Measurements from ENCODE around the gene G6PD. TPM values are rescaled to one million over a fixed set of nuclear protein-coding genes. Genes with fewer than 3 reads are reported as not detected.

Gene G6PD
- total and polyA plus RNA-seq, 2 of the 8 experiments (the other 6 are each of a cell fraction or from before 2014, with no cell fraction given): 47.3 to 55.1 TPM

DNA sequence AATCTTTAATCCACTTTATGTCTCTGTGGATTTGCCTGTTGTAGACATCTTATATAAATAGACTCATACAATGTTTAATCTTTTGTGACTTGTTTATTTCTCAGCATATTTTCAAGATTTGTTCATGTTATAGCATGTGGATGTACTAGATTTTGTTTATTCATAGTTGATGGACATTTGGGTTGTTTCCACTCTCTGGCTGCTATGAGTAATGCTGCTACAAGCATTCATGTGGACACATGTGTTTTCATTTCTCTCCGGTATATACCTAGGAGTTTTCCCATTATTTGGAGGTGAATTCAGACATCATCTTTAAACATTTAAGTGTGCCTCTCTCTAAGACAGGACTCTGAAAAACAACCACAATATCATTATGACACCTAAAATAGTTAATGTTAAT, 3.1 kb upstream of the G6PD start (continued):
- no peak for TF ChIP-seq RAD21 (IDR thresholded peaks at IDR 0.05 in 1 of 2, conservative IDR thresholded peaks at IDR 0.05 in 1 of 2; ENCODE audit: low read depth in 2 of 2, low read length in 2 of 2)

All from H1 (cell line).